ENCODE measurements around the gene DENND2C. TPM values are rescaled to one million over a fixed set of nuclear protein-coding genes. Genes with fewer than 3 reads are reported as not detected.

DENND2C gene
- total RNA-seq, 1 experiment from 2014 or later: 3.6 TPM

DNA sequence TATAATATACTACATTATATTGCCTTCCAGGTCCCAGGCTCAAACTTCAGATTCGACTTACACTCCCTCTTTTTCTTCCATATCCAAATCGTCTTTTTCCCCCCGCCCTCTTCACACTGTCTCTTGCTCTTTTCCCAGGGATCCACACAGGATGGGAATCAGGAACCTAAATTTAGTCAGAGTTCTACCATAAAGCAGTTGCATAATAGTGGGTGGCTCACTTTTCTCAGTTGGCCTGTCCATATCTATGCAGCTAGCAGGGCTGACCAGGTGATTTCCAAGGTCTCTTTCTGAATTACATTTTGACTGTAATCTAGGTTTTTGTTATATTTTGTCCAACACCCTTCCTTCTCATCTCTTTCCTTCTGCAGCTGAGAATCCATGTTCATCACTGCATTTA, 80.7 kb downstream of the DENND2C start:
- H3K18ac ChIP-seq (ENCODE audit: insufficient read length, low read depth, low read length): no peak overlapping the region
- H2BK20ac ChIP-seq (ENCODE audit: low read depth, low read length, poor library complexity, severe bottlenecking): no peak overlapping the region
- H3K27me3 Mint-ChIP-seq (ENCODE audit: low read depth): peaks cover 1% of the 10 kb centered on the region; the same call in 1 of the 2 replicates
- no peak overlapping the region for H4K91ac ChIP-seq (ENCODE audit: insufficient read length, low read depth, low read length)
- H3K23me2 ChIP-seq (ENCODE audit: insufficient read length, low read depth, low read length, poor library complexity, severe bottlenecking): no peaks in the 10 kb centered on the region
- no peak overlapping the region for H3K27ac ChIP-seq (ENCODE audit: insufficient read length, low read depth, low read length)
- no peak overlapping the region for H3K56ac ChIP-seq (ENCODE audit: insufficient read length, low read depth, low read length)
- H2BK15ac ChIP-seq (ENCODE audit: low read depth, low read length): no peak overlapping the region
- no peaks in the 10 kb centered on the region for H3K79me2 ChIP-seq (ENCODE audit: insufficient read depth, low read length)
- no peaks in the 10 kb centered on the region for H3K9me3 ChIP-seq (ENCODE audit: control insufficient read depth, low read depth, low read length)
- no peaks in the 10 kb centered on the region for H3K36me3 Mint-ChIP-seq (ENCODE audit: insufficient read depth in 1 of 3, low read depth in 3 of 3)
- no peaks in the 10 kb centered on the region for H3K79me1 ChIP-seq (ENCODE audit: insufficient read depth, low read depth, low read length, poor library complexity, severe bottlenecking)
- no peaks in the 10 kb centered on the region for H3K4me1 Mint-ChIP-seq
- no peaks in the 10 kb centered on the region for H4K20me1 ChIP-seq (ENCODE audit: control insufficient read depth, insufficient read depth, insufficient read length)
- H2BK12ac ChIP-seq (ENCODE audit: insufficient read length, low read depth, low read length): no peak overlapping the region
- no peak overlapping the region for H3K23ac ChIP-seq (ENCODE audit: insufficient read length, low read depth, low read length)
- no peak overlapping the region for H2AK5ac ChIP-seq (ENCODE audit: insufficient read length, low read length)
- no peaks in the 10 kb centered on the region for H3K9me3 Mint-ChIP-seq
- H3K4me1 ChIP-seq (ENCODE audit: insufficient read depth, low read length): no peaks in the 10 kb centered on the region
- no peak overlapping the region for H3K4me3 Mint-ChIP-seq
- no peak overlapping the region for H3K4ac ChIP-seq (ENCODE audit: low read depth, low read length)
- no peak for DNase-seq
- no peak overlapping the region for H4K5ac ChIP-seq (ENCODE audit: insufficient read length, low read depth, low read length)
- no peak for TF ChIP-seq CTCF (conservative IDR thresholded peaks at IDR 0.05)
- H3K4me2 ChIP-seq (ENCODE audit: insufficient read depth, insufficient read length, low read length): no peak overlapping the region
- H2AFZ ChIP-seq (ENCODE audit: low read length): no peak overlapping the region
- no peaks in the 10 kb centered on the region for H3K27me3 ChIP-seq (ENCODE audit: insufficient read depth, low read length)
- H4K8ac ChIP-seq (replicated peaks; ENCODE audit: insufficient read length, low read depth, low read length): no peak overlapping the region
- WGBS (ENCODE audit: extremely low coverage, insufficient read length, low lambda C conversion rate): 100% methylated on average over 3 of the region's 3 CpGs
- no peak overlapping the region for H3K9ac ChIP-seq (ENCODE audit: extremely low read depth, insufficient read length, low read length)
- H2BK5ac ChIP-seq (ENCODE audit: insufficient read length, low read length): no peak overlapping the region
- H3K14ac ChIP-seq (ENCODE audit: insufficient read depth, low read length): no peak overlapping the region
- H3T11ph ChIP-seq (ENCODE audit: low read length): no peak overlapping the region
- H3K27ac Mint-ChIP-seq: no peak overlapping the region; a peak in 1 of 7 replicates
- H2BK120ac ChIP-seq (ENCODE audit: low read depth, low read length, poor library complexity, severe bottlenecking): no peak overlapping the region
